ENCODE data around the gene FAM169A. TPM values are rescaled to one million over a fixed set of nuclear protein-coding genes. Genes with fewer than 3 reads are reported as not detected.

The FAM169A gene
- total RNA-seq, 1 experiment from 2014 or later, result 13.5 TPM

GRCh38 chr5:74848553-74849025 is 17.6 kb downstream of the FAM169A start:
- intact Hi-C loops (cut with micrococcal nuclease), result no loop called here

GRCh38 chr5:74839229-74839628 is 27.0 kb downstream of the FAM169A start:
- Mint-ChIP-seq H3K4me1 (ENCODE audit: insufficient read depth, unreplicated experiment) (no peaks in the 10 kb centered on the region), H3K4me3 (ENCODE audit: unreplicated experiment) (no peak overlapping the region), H3K9me3 (ENCODE audit: unreplicated experiment) (no peaks in the 10 kb centered on the region), H3K27me3 (ENCODE audit: insufficient read depth, unreplicated experiment) (no peaks in the 10 kb centered on the region), H3K27ac (ENCODE audit: low read depth, unreplicated experiment) (no peak overlapping the region), H3K36me3 (ENCODE audit: insufficient read depth, unreplicated experiment) (peaks cover 13% of the 10 kb centered on the region)
- TF ChIP-seq, protein P1, sequence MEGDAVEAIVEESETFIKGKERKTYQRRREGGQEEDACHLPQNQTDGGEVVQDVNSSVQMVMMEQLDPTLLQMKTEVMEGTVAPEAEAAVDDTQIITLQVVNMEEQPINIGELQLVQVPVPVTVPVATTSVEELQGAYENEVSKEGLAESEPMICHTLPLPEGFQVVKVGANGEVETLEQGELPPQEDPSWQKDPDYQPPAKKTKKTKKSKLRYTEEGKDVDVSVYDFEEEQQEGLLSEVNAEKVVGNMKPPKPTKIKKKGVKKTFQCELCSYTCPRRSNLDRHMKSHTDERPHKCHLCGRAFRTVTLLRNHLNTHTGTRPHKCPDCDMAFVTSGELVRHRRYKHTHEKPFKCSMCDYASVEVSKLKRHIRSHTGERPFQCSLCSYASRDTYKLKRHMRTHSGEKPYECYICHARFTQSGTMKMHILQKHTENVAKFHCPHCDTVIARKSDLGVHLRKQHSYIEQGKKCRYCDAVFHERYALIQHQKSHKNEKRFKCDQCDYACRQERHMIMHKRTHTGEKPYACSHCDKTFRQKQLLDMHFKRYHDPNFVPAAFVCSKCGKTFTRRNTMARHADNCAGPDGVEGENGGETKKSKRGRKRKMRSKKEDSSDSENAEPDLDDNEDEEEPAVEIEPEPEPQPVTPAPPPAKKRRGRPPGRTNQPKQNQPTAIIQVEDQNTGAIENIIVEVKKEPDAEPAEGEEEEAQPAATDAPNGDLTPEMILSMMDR (IDR thresholded peaks at IDR 0.05; ENCODE audit: unreplicated experiment), result no peak
- BruUV-seq (replicated peaks), result no TSS peak
- ChIA-PET POLR2A (interaction anchor here (0.5 to 1.0 kb wide), 3 partner anchors 12 to 46 kb away, joined by 3 to 5 read pairs (median 3); no protein-coding TSS in a partner anchor), CTCF (interaction anchor here (0.7 kb wide), 1 partner anchor 52 kb away, joined by 3 read pairs; no protein-coding TSS in a partner anchor)
- DNase-seq (ENCODE audit: unreplicated experiment), result no peak
- intact Hi-C loops (cut with micrococcal nuclease), result no loop called here

More at GRCh38 chr5:74848553-74849025, 17.6 kb downstream of the FAM169A start:
- no peak overlapping the region for H3K4me3 Mint-ChIP-seq (ENCODE audit: unreplicated experiment)
- H3K36me3 Mint-ChIP-seq (ENCODE audit: insufficient read depth, unreplicated experiment), result no peaks in the 10 kb centered on the region
- BruUV-seq (replicated peaks), result no TSS peak
- TF ChIP-seq, protein P1 (IDR thresholded peaks at IDR 0.05; ENCODE audit: unreplicated experiment), result no peak
- no peak for DNase-seq (ENCODE audit: unreplicated experiment)
- CTCF ChIA-PET, result no interaction called here
- POLR2A ChIA-PET, result interaction anchor here (0.7 to 7.1 kb wide), 4 partner anchors 8 to 85 kb away, joined by 3 to 64 read pairs (median 3); partner anchors contain the start of gene FAM169A
- no peaks in the 10 kb centered on the region for H3K27me3 Mint-ChIP-seq (ENCODE audit: insufficient read depth, unreplicated experiment)
- H3K4me1 Mint-ChIP-seq (ENCODE audit: insufficient read depth, unreplicated experiment), result peaks cover 10% of the 10 kb centered on the region
- no peaks in the 10 kb centered on the region for H3K9me3 Mint-ChIP-seq (ENCODE audit: unreplicated experiment)
- no peak overlapping the region for H3K27ac Mint-ChIP-seq (ENCODE audit: low read depth, unreplicated experiment)

GRCh38 chr5:74838262-74838661 is 27.9 kb downstream of the FAM169A start:
- Mint-ChIP-seq H3K9me3 (ENCODE audit: unreplicated experiment) (no peaks in the 10 kb centered on the region), H3K4me3 (ENCODE audit: unreplicated experiment) (no peak overlapping the region), H3K4me1 (ENCODE audit: insufficient read depth, unreplicated experiment) (no peaks in the 10 kb centered on the region), H3K36me3 (ENCODE audit: insufficient read depth, unreplicated experiment) (peaks cover 13% of the 10 kb centered on the region), H3K27ac (ENCODE audit: low read depth, unreplicated experiment) (no peak overlapping the region), H3K27me3 (ENCODE audit: insufficient read depth, unreplicated experiment) (no peaks in the 10 kb centered on the region)
- no TSS peak for BruUV-seq (replicated peaks)
- intact Hi-C loops (cut with micrococcal nuclease), result no loop called here
- ChIA-PET POLR2A (interaction anchor here (0.9 to 1.6 kb wide), 3 partner anchors 12 to 14 kb away, joined by 3 to 4 read pairs (median 4); no protein-coding TSS in a partner anchor), CTCF (interaction anchor here (0.6 to 0.9 kb wide), 3 partner anchors 66 to 1444 kb away, joined by 4 to 7 read pairs (median 5); no protein-coding TSS in a partner anchor)
- DNase-seq (ENCODE audit: unreplicated experiment), result no peak
- TF ChIP-seq, protein P1 (IDR thresholded peaks at IDR 0.05; ENCODE audit: unreplicated experiment), result no peak

- BruUV-seq (replicated peaks), result no TSS peak
- Mint-ChIP-seq H3K9me3 (ENCODE audit: unreplicated experiment) (no peaks in the 10 kb centered on the region), H3K27me3 (ENCODE audit: insufficient read depth, unreplicated experiment) (no peaks in the 10 kb centered on the region), H3K36me3 (ENCODE audit: insufficient read depth, unreplicated experiment) (peaks cover 13% of the 10 kb centered on the region), H3K4me3 (ENCODE audit: unreplicated experiment) (no peak overlapping the region), H3K4me1 (ENCODE audit: insufficient read depth, unreplicated experiment) (no peaks in the 10 kb centered on the region), H3K27ac (ENCODE audit: low read depth, unreplicated experiment) (no peak overlapping the region)
- POLR2A ChIA-PET, result interaction anchor here (1.2 kb wide), 1 partner anchor 53 kb away, joined by 5 read pairs; no protein-coding TSS in a partner anchor
- intact Hi-C loops (cut with micrococcal nuclease), result no loop called here
- TF ChIP-seq, protein P1 (IDR thresholded peaks at IDR 0.05; ENCODE audit: unreplicated experiment), result no peak
- CTCF ChIA-PET, result interaction anchor here (0.7 kb wide), 1 partner anchor 188 kb away, joined by 3 read pairs; no protein-coding TSS in a partner anchor
- DNase-seq (ENCODE audit: unreplicated experiment), result no peak
Measured at GRCh38 chr5:74837115-74837514, 29.1 kb downstream of the FAM169A start.
